HG03565 (cell line): ENCODE measurements around the gene ALKAL2.
"Not testable (repeated sequence)": the region's sequence is repeated elsewhere in the genome, so short reads cannot be mapped to it uniquely, and the experiment has no call there.

ENCODE experiments used
- ATAC-seq: cut with Tn5 transposase; IDR thresholded peaks from one replicate; pipeline ENCODE4 v1.9.1; 2021; ENCODE audit warnings: mild to moderate bottlenecking, moderate library complexity; ENCODE audit not compliant: unreplicated experiment

Gene ALKAL2

GRCh38 chr2:287911-288757, at the start of gene ALKAL2:
TSS of gene ALKAL2 (minus strand) at chr2:288091. CDS start at chr2:287835, 256 bp downstream.
- no peak for ATAC-seq

- ATAC-seq, result not testable (repeated sequence)
These were observed 49.1 kb upstream of the ALKAL2 start for GRCh38 chr2:336949-337348.

GRCh38 chr2:336360-336759, 48.5 kb upstream of the ALKAL2 start:
- no peak for ATAC-seq

- no peak for ATAC-seq
These were observed 44.7 kb upstream of the ALKAL2 start for GRCh38 chr2:332592-332991.

GRCh38 chr2:328761-329160, 40.9 kb upstream of the ALKAL2 start:
- ATAC-seq, result no peak

GRCh38 chr2:323035-323434, 35.1 kb upstream of the ALKAL2 start:
- no peak for ATAC-seq

- no peak for ATAC-seq
These were observed 34.4 kb upstream of the ALKAL2 start for GRCh38 chr2:322326-322725.

GRCh38 chr2:320561-320960, 32.7 kb upstream of the ALKAL2 start:
- ATAC-seq, result no peak

- no peak for ATAC-seq
These were observed 31.2 kb upstream of the ALKAL2 start for GRCh38 chr2:319059-319600.

- ATAC-seq, result peak; percentile 43
These were observed 29.9 kb upstream of the ALKAL2 start for GRCh38 chr2:317501-318424.

GRCh38 chr2:316381-316780, 28.5 kb upstream of the ALKAL2 start:
- ATAC-seq, result no peak

GRCh38 chr2:315925-316324, 28.0 kb upstream of the ALKAL2 start:
- ATAC-seq, result not testable (repeated sequence)

- ATAC-seq, result no peak
These were observed 26.9 kb upstream of the ALKAL2 start for GRCh38 chr2:314561-315336.

- no peak for ATAC-seq
These were observed 26.1 kb upstream of the ALKAL2 start for GRCh38 chr2:313991-314390.

GRCh38 chr2:310994-311393, 23.1 kb upstream of the ALKAL2 start:
- ATAC-seq, result no peak

- ATAC-seq, result no peak
These were observed 22.1 kb upstream of the ALKAL2 start for GRCh38 chr2:309954-310510.

- ATAC-seq, result no peak
These were observed 21.5 kb upstream of the ALKAL2 start for GRCh38 chr2:309148-309953.

GRCh38 chr2:305366-305765, 17.5 kb upstream of the ALKAL2 start:
- ATAC-seq, result no peak

- no peak for ATAC-seq
These were observed 8.5 kb upstream of the ALKAL2 start for GRCh38 chr2:296354-296753.

- no peak for ATAC-seq
These were observed 7.2 kb upstream of the ALKAL2 start for GRCh38 chr2:295090-295489.
